HCT116 (cell line): ENCODE results near the gene ANO9. TPM values are rescaled to one million over a fixed set of nuclear protein-coding genes. Genes with fewer than 3 reads are reported as not detected.

ENCODE experiments used
- ATAC-seq: fragments of 200-7000 bp; cut with Tn5 transposase; 2 replicates; pipeline ENCODE4 v1.9.1; 2020; ENCODE audit warnings: mild to moderate bottlenecking, moderate library complexity
- BruUV-seq: library from RNA; stranded (reverse); fragments of 400-500 nt; replicated peaks from 2 replicates; lab custom pipeline; 2021; lab: Mats Ljungman, UMichigan
- CTCF ChIA-PET: fragments of 300-600 bp; sonication (Branson Sonifier 250); formaldehyde crosslinking; loops from one replicate; lab custom pipeline; 2021; ENCODE audit warnings: antibody characterized with exemption; lab: Charles Lee
- POLR2A ChIA-PET: fragments of 300-600, 350-600 bp; sonication (Branson Sonifier 250); formaldehyde crosslinking; loops from one replicate; lab custom pipeline; 2021; ENCODE audit warnings: antibody characterized with exemption; lab: Charles Lee
- RAD21 ChIA-PET, 2 experiments: fragments of 300-600 bp; sonication (Branson Sonifier 250); formaldehyde crosslinking; loops; one replicate each; lab custom pipeline; 2023; ENCODE audit warnings: low total read pairs in 2 of 2; ENCODE audit not compliant: uncharacterized antibody in 2 of 2, unreplicated experiment in 2 of 2, low non-redundant PET in 1 of 2; lab: Charles Lee
- DNase-seq: peaks from one replicate; pipeline ENCODE4 v3.0.0-alpha.2; 2010; ENCODE audit warnings: low read depth, low spot score
- H2AFZ ChIP-seq: fragments of 200-600 bp; shearing (Covaris generic), sonication (generic); 2 replicates; pipeline ENCODE4 v1.6.1; 2017; ENCODE audit warnings: low read depth, mixed run types, mixed read lengths, antibody characterized with exemption, low read length; ENCODE audit not compliant: poor library complexity, severe bottlenecking
- H3K27ac ChIP-seq: 2 replicates; pipeline ENCODE4 v1.5.1; 2012; ENCODE audit warnings: low read depth, low read length
- H3K27me3 ChIP-seq: fragments of 200-600 bp; sonication (generic); 2 replicates; pipeline ENCODE4 v1.6.1; 2016; ENCODE audit warnings: mixed run types, low read length, mixed read lengths; ENCODE audit not compliant: insufficient read depth
- H3K36me3 ChIP-seq, 2 experiments: fragments of 200-500 bp in 1 of 2; fragments of 200-600 bp in 1 of 2; sonication (Bioruptor generic) in 1 of 2; sonication (generic) in 1 of 2; 2 replicates each; pipeline versions ENCODE4 v1.5.1 to v1.6.1; 2014 to 2016; ENCODE audit warnings: low read length in 2 of 2, inconsistent platforms in 1 of 2, mixed read lengths in 1 of 2, mixed run types in 1 of 2; ENCODE audit not compliant: insufficient read depth in 2 of 2, control insufficient read depth in 1 of 2
- H3K4me1 ChIP-seq, 2 experiments: fragments of 200-600 bp in 1 of 2; sonication (generic) in 1 of 2; 2 replicates each; pipeline versions ENCODE4 v1.5.1 to v1.6.1; 2012 to 2017; ENCODE audit warnings: low read length in 2 of 2, inconsistent platforms in 1 of 2, mild to moderate bottlenecking in 1 of 2, mixed read lengths in 1 of 2, mixed run types in 1 of 2, moderate library complexity in 1 of 2; ENCODE audit not compliant: insufficient read depth in 2 of 2, control insufficient read depth in 1 of 2
- H3K4me2 ChIP-seq: fragments of 200-600 bp; sonication (generic); 2 replicates; pipeline ENCODE4 v1.6.1; 2017; ENCODE audit warnings: mixed run types, low read length, mixed read lengths
- H3K4me3 ChIP-seq, 2 experiments: fragments of 200-600 bp in 1 of 2; sonication (generic) in 1 of 2; replicated peaks in 1 of 2; 2 replicates each; pipeline ENCODE4 v1.5.1; 2011 to 2016; ENCODE audit warnings: low read length in 2 of 2, control low read depth in 1 of 2, low read depth in 1 of 2, mild to moderate bottlenecking in 1 of 2, mixed read lengths in 1 of 2, mixed run types in 1 of 2
- H3K79me2 ChIP-seq: fragments of 200-600 bp; sonication (generic); 2 replicates; pipeline ENCODE4 v1.6.1; 2017; ENCODE audit warnings: mild to moderate bottlenecking, mixed run types, low read length, moderate library complexity, mixed read lengths; ENCODE audit not compliant: insufficient read depth
- H3K9ac ChIP-seq: fragments of 200-600 bp; sonication (generic); 2 replicates; pipeline ENCODE4 v1.6.1; 2016; ENCODE audit warnings: low read length, mixed read lengths
- H3K9me2 ChIP-seq: fragments of 200-600 bp; sonication (generic), shearing (Covaris generic); 2 replicates; pipeline ENCODE4 v1.6.1; 2017; ENCODE audit warnings: mixed run types, mild to moderate bottlenecking, moderate library complexity; ENCODE audit not compliant: insufficient read depth
- H3K9me3 ChIP-seq, 2 experiments: fragments of 200-500 bp in 1 of 2; fragments of 200-600 bp in 1 of 2; sonication (Bioruptor generic) in 1 of 2; sonication (generic) in 1 of 2; 2 replicates each; pipeline ENCODE4 v1.6.1; 2014 to 2017; ENCODE audit warnings: low read length in 2 of 2, mixed read lengths in 2 of 2, inconsistent platforms in 1 of 2, low read depth in 1 of 2, mild to moderate bottlenecking in 1 of 2, mixed run types in 1 of 2, moderate library complexity in 1 of 2; ENCODE audit not compliant: control insufficient read depth in 1 of 2, insufficient read depth in 1 of 2
- H4K20me1 ChIP-seq: fragments of 200-600 bp; sonication (generic), shearing (Covaris generic); 2 replicates; pipeline ENCODE4 v1.6.1; 2017; ENCODE audit warnings: mixed run types, mild to moderate bottlenecking, moderate library complexity; ENCODE audit not compliant: insufficient read depth
- ATF3 ChIP-seq: IDR thresholded peaks from 2 replicates; pipeline ENCODE4 v1.6.1; 2012
- CBX3 ChIP-seq: IDR thresholded peaks from 2 replicates; pipeline ENCODE4 v1.6.1; 2012; ENCODE audit warnings: low read depth
- CEBPB ChIP-seq: IDR thresholded peaks from 2 replicates; pipeline ENCODE4 v1.6.1; 2012; ENCODE audit warnings: low read depth
- CTCF ChIP-seq, 3 experiments: fragments of 200-600 bp in 1 of 3; sonication (generic) in 1 of 3; IDR thresholded peaks in 2 of 3; conservative IDR thresholded peaks in 1 of 3; 2 replicates each; pipeline ENCODE4 v1.5.1; 2012 to 2017; ENCODE audit warnings: low read depth in 2 of 3, low read length in 2 of 3, antibody characterized with exemption in 1 of 3, borderline replicate concordance in 1 of 3, control low read depth in 1 of 3, mild to moderate bottlenecking in 1 of 3, mixed read lengths in 1 of 3, mixed run types in 1 of 3, moderate library complexity in 1 of 3; ENCODE audit not compliant: insufficient read depth in 1 of 3
- EGR1 ChIP-seq: IDR thresholded peaks from 2 replicates; pipeline ENCODE4 v1.6.1; 2012; ENCODE audit warnings: low read depth
- EZH2 ChIP-seq: fragments of 200-600 bp; sonication (generic); IDR thresholded peaks from 2 replicates; pipeline ENCODE4 v1.6.1; 2017; ENCODE audit warnings: antibody characterized with exemption, mixed run types
- EZH2phosphoT487 ChIP-seq: fragments of 200-600 bp; IDR thresholded peaks from 2 replicates; pipeline ENCODE4 v1.6.1; 2018; ENCODE audit warnings: antibody characterized with exemption, borderline replicate concordance
- JUND ChIP-seq: IDR thresholded peaks from 2 replicates; pipeline ENCODE4 v1.6.1; 2012
- MAX ChIP-seq: IDR thresholded peaks from 2 replicates; pipeline ENCODE4 v1.6.1; 2012
- POLR2A ChIP-seq: IDR thresholded peaks from 2 replicates; pipeline ENCODE4 v1.7.0; 2011; ENCODE audit warnings: borderline replicate concordance; ENCODE audit not compliant: insufficient read depth, insufficient read length; ENCODE audit errors: extremely low read depth
- POLR2AphosphoS5 ChIP-seq: IDR thresholded peaks from 2 replicates; pipeline ENCODE4 v1.6.1; 2011; ENCODE audit warnings: mild to moderate bottlenecking, low read depth, low read length, moderate library complexity
- RAD21 ChIP-seq: IDR thresholded peaks from 2 replicates; pipeline ENCODE4 v1.6.1; 2012; ENCODE audit warnings: low read depth, mild to moderate bottlenecking
- SIN3A ChIP-seq: IDR thresholded peaks from 2 replicates; pipeline ENCODE4 v1.6.1; 2012; ENCODE audit warnings: low read depth
- SP1 ChIP-seq: IDR thresholded peaks from 2 replicates; pipeline ENCODE4 v1.6.1; 2012; ENCODE audit warnings: low read depth
- SRF ChIP-seq: IDR thresholded peaks from 2 replicates; pipeline ENCODE4 v1.6.1; 2012; ENCODE audit warnings: low read depth
- YY1 ChIP-seq: IDR thresholded peaks from 2 replicates; pipeline ENCODE4 v1.6.1; 2011; ENCODE audit warnings: low read length, low read depth, moderate library complexity, mild to moderate bottlenecking; ENCODE audit not compliant: insufficient replicate concordance; ENCODE audit errors: extremely low read depth
- ZBTB33 ChIP-seq: IDR thresholded peaks from 2 replicates; pipeline ENCODE4 v1.6.1; 2011; ENCODE audit warnings: mild to moderate bottlenecking, low read length, moderate library complexity; ENCODE audit not compliant: insufficient replicate concordance; ENCODE audit errors: extremely low read depth
- ZFX ChIP-seq: fragments of 450-650 bp; IDR thresholded peaks from 2 replicates; pipeline ENCODE4 v1.6.1; 2017
- intact Hi-C: fragments of 100-400 bp; cut with micrococcal nuclease; formaldehyde crosslinking; loops from 2 replicates; pipeline ENCODE4 v1.10.0; 2022
- total RNA-seq: library from RNA; stranded (reverse); gene quantifications from one replicate; pipeline ENCODE4 v1.2.1, GENCODE V29; 2021; ENCODE audit not compliant: unreplicated experiment

ANO9 gene
- total RNA-seq, 1 experiment from 2014 or later: 70.3 TPM

- no TSS peak for BruUV-seq
- DNase-seq: no peak
- no peak for TF ChIP-seq CTCF (IDR thresholded peaks at IDR 0.05 in 2 of 3, conservative IDR thresholded peaks at IDR 0.05 in 1 of 3; ENCODE audit: borderline replicate concordance in 1 of 3, insufficient read depth in 1 of 3, low read depth in 2 of 3, low read length in 2 of 3)
- TF ChIP-seq EGR1: no peak
- no peak for TF ChIP-seq ZBTB33
- no peak for TF ChIP-seq POLR2AphosphoS5
- TF ChIP-seq MAX: no peak
- no peak for TF ChIP-seq YY1
- no peak for TF ChIP-seq ZFX
- no peak for TF ChIP-seq EZH2
- TF ChIP-seq SP1: no peak
- TF ChIP-seq SRF: no peak
- no peak for TF ChIP-seq CEBPB
- no peak for TF ChIP-seq JUND
- TF ChIP-seq EZH2phosphoT487: no peak
- TF ChIP-seq ATF3: no peak
- TF ChIP-seq POLR2A: no peak
- no peak for TF ChIP-seq SIN3A
- TF ChIP-seq CBX3: no peak
- TF ChIP-seq RAD21: no peak
- H2AFZ ChIP-seq: no peak overlapping the region
- intact Hi-C loops: no loop called here
- no peaks in the 10 kb centered on the region for H3K9me2 ChIP-seq
- H3K4me1 ChIP-seq: no peaks in the 10 kb centered on the region
- no peaks in the 10 kb centered on the region for H3K27me3 ChIP-seq
- H3K4me3 ChIP-seq: no peak overlapping the region
- H3K9me3 ChIP-seq: no peaks in the 10 kb centered on the region
- ATAC-seq: no peak
- H3K36me3 ChIP-seq: no peaks in the 10 kb centered on the region; a peak in 1 of 4 replicates
- ChIA-PET POLR2A (no interaction called here), CTCF (no interaction called here), RAD21 (no interaction called here)
- peaks cover 6% of the 10 kb centered on the region; the same call in 1 of the 2 replicates for H3K79me2 ChIP-seq
- H3K27ac ChIP-seq: no peak overlapping the region
- H3K4me2 ChIP-seq: no peak overlapping the region
- no peaks in the 10 kb centered on the region for H4K20me1 ChIP-seq
- no peak overlapping the region for H3K9ac ChIP-seq
These were observed 47.2 kb upstream of the ANO9 start for GRCh38 chr11:488992-489391.
